Measurements from ENCODE around the gene FAR2. TPM values are rescaled to one million over a fixed set of nuclear protein-coding genes. Genes with fewer than 3 reads are reported as not detected.

Gene FAR2
- total and polyA plus RNA-seq, 8 donors, result 0.43 to 2.8 (median 1.1) TPM

- no peak for FAIRE-seq
- H3K4me1 ChIP-seq, result no peaks in the 10 kb centered on the region
- no peak overlapping the region for H3K4me3 ChIP-seq
- no peak overlapping the region for H3K27ac ChIP-seq
- intact Hi-C loops (cut with DNase I), result no loop called here
- no peaks in the 10 kb centered on the region for H3K36me3 ChIP-seq
- H3K9me3 ChIP-seq, result no peaks in the 10 kb centered on the region
- H3K27me3 ChIP-seq, result no peaks in the 10 kb centered on the region
- WGBS, 2 donors, result 89 to 96% methylated on average over 3 of the region's 3 CpGs
- DNase-seq, result no peak
- no peak for ATAC-seq
- no peak for TF ChIP-seq CTCF (IDR thresholded peaks at IDR 0.05)
These were observed 142.1 kb downstream of the FAR2 start for GRCh38 chr12:29291226-29291625.

- H3K36me3 ChIP-seq, result no peaks in the 10 kb centered on the region
- no peak overlapping the region for H3K27ac ChIP-seq
- intact Hi-C loops (cut with DNase I), result no loop called here
- FAIRE-seq, result no peak
- 67 to 87% methylated on average over 2 of the region's 2 CpGs for WGBS, 2 donors
- no peak for ATAC-seq
- no peaks in the 10 kb centered on the region for H3K9me3 ChIP-seq
- no peaks in the 10 kb centered on the region for H3K27me3 ChIP-seq
- DNase-seq, result no peak
- TF ChIP-seq CTCF (IDR thresholded peaks at IDR 0.05), result no peak
- no peaks in the 10 kb centered on the region for H3K4me1 ChIP-seq
- no peak overlapping the region for H3K4me3 ChIP-seq
These were observed 150.6 kb downstream of the FAR2 start for GRCh38 chr12:29299633-29300032.

- Histone ChIP-seq H3K36me3 (no peaks in the 10 kb centered on the region), H3K27me3 (no peaks in the 10 kb centered on the region), H3K27ac (no peak overlapping the region), H3K9me3 (no peaks in the 10 kb centered on the region), H3K4me3 (no peak overlapping the region), H3K4me1 (no peaks in the 10 kb centered on the region)
- no peak for TF ChIP-seq CTCF (IDR thresholded peaks at IDR 0.05)
- ATAC-seq, result no peak
- DNase-seq, result no peak
- intact Hi-C loops (cut with DNase I), result no loop called here
- no peak for FAIRE-seq
- 92% methylated on average over 3 of the region's 3 CpGs for WGBS, 2 donors
These were observed 152.0 kb downstream of the FAR2 start for GRCh38 chr12:29301114-29301513.

DNA sequence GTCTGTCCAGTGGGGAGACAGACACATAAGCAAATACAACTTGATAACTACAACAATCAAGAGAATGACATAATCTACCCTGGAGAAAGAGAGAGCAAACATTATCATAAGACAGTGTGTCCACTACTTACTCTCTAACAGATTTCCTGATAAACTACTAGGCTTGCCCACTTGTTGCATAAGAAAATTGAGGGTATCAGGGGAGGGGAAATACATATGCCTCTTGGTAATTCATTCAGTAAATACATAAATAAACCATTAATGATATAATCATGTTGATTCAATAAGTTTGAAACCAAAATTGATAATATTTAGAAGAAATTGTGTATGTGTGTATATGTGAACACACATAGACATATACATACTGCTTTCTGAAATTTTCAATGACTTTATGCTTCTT is 155.3 kb downstream of the FAR2 start:
- Histone ChIP-seq H3K9me3 (no peaks in the 10 kb centered on the region), H3K4me3 (no peak overlapping the region), H3K27ac (no peak overlapping the region), H3K36me3 (no peaks in the 10 kb centered on the region), H3K4me1 (no peaks in the 10 kb centered on the region), H3K27me3 (no peaks in the 10 kb centered on the region)
- intact Hi-C loops (cut with DNase I), result no loop called here
- ATAC-seq (no peak), DNase-seq (no peak), FAIRE-seq (no peak)
- TF ChIP-seq CTCF (IDR thresholded peaks at IDR 0.05), result no peak

GRCh38 chr12:29306266-29306665 is 157.2 kb downstream of the FAR2 start:
- Histone ChIP-seq H3K36me3 (no peaks in the 10 kb centered on the region), H3K4me3 (no peak overlapping the region), H3K9me3 (no peaks in the 10 kb centered on the region), H3K4me1 (no peaks in the 10 kb centered on the region), H3K27ac (no peak overlapping the region), H3K27me3 (no peaks in the 10 kb centered on the region)
- WGBS, 2 donors, result 45 to 80% methylated on average over 2 of the region's 2 CpGs
- TF ChIP-seq CTCF (IDR thresholded peaks at IDR 0.05), result no peak
- ATAC-seq, result no peak
- no peak for FAIRE-seq
- no peak for DNase-seq
- intact Hi-C loops (cut with DNase I), result no loop called here

All from pancreas (tissue), 10 donors.